CD4-positive, alpha-beta T cell (primary cell): ENCODE data around the gene CDK17. TPM values are rescaled to one million over a fixed set of nuclear protein-coding genes. Genes with fewer than 3 reads are reported as not detected.
"Not testable (repeated sequence)": the region's sequence is repeated elsewhere in the genome, so short reads cannot be mapped to it uniquely, and the experiment has no call there.

Experiments used
- ATAC-seq: fragments of 200-7000 bp; cut with Tn5 transposase; one replicate; pipeline ENCODE4 v1.10.0; 2022; ENCODE audit warnings: mild to moderate bottlenecking; ENCODE audit not compliant: poor library complexity
- CTCF ChIA-PET: fragments of 350-600 bp; sonication (Branson Sonifier 250); formaldehyde crosslinking; loops from one replicate; lab custom pipeline; 2021; ENCODE audit warnings: antibody characterized with exemption, inconsistent platforms; lab: Charles Lee
- POLR2A ChIA-PET: fragments of 350-600 bp; sonication (Branson Sonifier 250); formaldehyde crosslinking; loops from one replicate; lab custom pipeline; 2021; ENCODE audit warnings: antibody characterized with exemption, inconsistent platforms; lab: Charles Lee
- DNase-seq, 14 experiments: peaks; one replicate each; pipeline ENCODE4 v3.0.0-alpha.2; 2013 to 2020; ENCODE audit warnings: mixed read lengths in 2 of 14
- H3K27ac ChIP-seq, 2 donors: one replicate each; pipeline versions ENCODE4 v1.5.1 to v1.7.0; 2013; ENCODE audit warnings: low read length in 2 of 2, low read depth in 1 of 2, mild to moderate bottlenecking in 1 of 2
- H3K27me3 ChIP-seq, 2 experiments: 1 replicate in 1 of 2; 2 replicates in 1 of 2; pipeline versions ENCODE4 v1.6.1 to v1.7.0; 2013; ENCODE audit warnings: low read length in 2 of 2, control low read depth in 1 of 2, mild to moderate bottlenecking in 1 of 2, moderate library complexity in 1 of 2; ENCODE audit not compliant: insufficient read depth in 2 of 2, control insufficient read depth in 1 of 2
- H3K36me3 ChIP-seq: one replicate; pipeline ENCODE4 v1.6.1; 2013; ENCODE audit warnings: low read length, control low read depth; ENCODE audit not compliant: insufficient read depth
- H3K4me1 ChIP-seq: one replicate; pipeline ENCODE4 v1.6.1; 2013; ENCODE audit warnings: low read length, control low read depth; ENCODE audit not compliant: insufficient read depth
- H3K4me3 ChIP-seq: one replicate; pipeline ENCODE4 v1.5.1; 2013; ENCODE audit warnings: mild to moderate bottlenecking, low read length, moderate library complexity
- H3K9me3 ChIP-seq, 2 experiments: 1 replicate in 1 of 2; 2 replicates in 1 of 2; pipeline versions ENCODE4 v1.6.1 to v1.7.0; 2013; ENCODE audit warnings: low read length in 2 of 2, mild to moderate bottlenecking in 2 of 2, control low read depth in 1 of 2, moderate library complexity in 1 of 2; ENCODE audit not compliant: control insufficient read depth in 1 of 2, insufficient read depth in 1 of 2
- H3K27ac Mint-ChIP-seq: one replicate; pipeline ENCODE4 v1.8.0; 2020; ENCODE audit warnings: mixed read lengths
- H3K27me3 Mint-ChIP-seq: one replicate; pipeline ENCODE4 v1.8.0; 2021; ENCODE audit warnings: mixed read lengths
- H3K36me3 Mint-ChIP-seq: one replicate; pipeline ENCODE4 v1.8.0; 2021; ENCODE audit warnings: low read depth, mixed read lengths
- H3K4me1 Mint-ChIP-seq: one replicate; pipeline ENCODE4 v1.8.0; 2021; ENCODE audit warnings: low read depth, mixed read lengths
- H3K4me3 Mint-ChIP-seq: one replicate; pipeline ENCODE4 v1.8.0; 2020; ENCODE audit warnings: mild to moderate bottlenecking, mixed read lengths
- H3K9me3 Mint-ChIP-seq: one replicate; pipeline ENCODE4 v1.8.0; 2020; ENCODE audit warnings: mixed read lengths
- intact Hi-C, 2 experiments: fragments of 100-400 bp; cut with DNase I in 1 of 2; cut with micrococcal nuclease in 1 of 2; formaldehyde crosslinking; loops; one replicate each; pipeline versions ENCODE4 v1.15.1 to v1.9.0; 2023 to 2025; cut with DNase I, micrococcal nuclease
- total RNA-seq, 174 experiments: library from RNA in 2 of 174; stranded (reverse) in 2 of 174; gene quantifications; one replicate each; pipeline ENCODE4 v1.2.3 and lab custom pipeline; 2021 to 2026
- TF ChIP-seq, protein P1 (sequence below): fragments of 200-600 bp; IDR thresholded peaks from one replicate; pipeline ENCODE4 v1.8.0; 2022; ENCODE audit warnings: antibody characterized with exemption, mild to moderate bottlenecking

Gene CDK17
- total RNA-seq, 2 experiments from 2014 or later: 112 to 113 TPM

DNA sequence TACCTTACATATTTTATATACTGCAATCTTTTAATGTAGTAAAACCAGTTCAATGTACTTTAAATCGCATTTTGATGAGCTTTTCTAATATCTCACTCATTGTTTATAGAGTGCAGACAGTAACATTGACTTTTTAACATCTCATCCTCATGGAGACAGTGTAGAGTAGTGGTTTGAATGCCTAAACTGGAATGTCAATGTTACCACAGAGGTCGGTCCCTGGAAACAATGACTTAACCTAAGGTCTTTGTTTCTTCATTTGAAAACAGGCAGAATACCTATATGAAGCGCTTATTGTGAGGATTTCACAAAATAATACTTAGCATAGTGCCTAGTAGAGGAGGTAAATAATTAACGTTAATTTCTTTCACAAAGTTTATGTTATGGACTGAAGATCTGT, 5.0 kb downstream of the CDK17 start:
- DNase-seq (no peak), ATAC-seq (no peak)
- H3K36me3 ChIP-seq: no peaks in the 10 kb centered on the region
- POLR2A ChIA-PET: no interaction called here
- peaks cover 62% of the 10 kb centered on the region for H3K4me1 Mint-ChIP-seq
- CTCF ChIA-PET: interaction anchor here (0.5 kb wide), 1 partner anchor 177 kb away, joined by 3 read pairs; no protein-coding TSS in a partner anchor
- no peak overlapping the region for H3K27ac ChIP-seq
- H3K27me3 Mint-ChIP-seq: no peaks in the 10 kb centered on the region
- peak overlapping the region; percentile 73 for H3K4me3 Mint-ChIP-seq
- intact Hi-C loops: loop anchor here (5.0 to 10.0 kb wide), 5 partner anchors 33 to 360 kb away; partner anchors contain the start of gene LTA4H (in 1 of the 2)
- no peak overlapping the region for H3K27ac Mint-ChIP-seq
- H3K9me3 Mint-ChIP-seq: no peaks in the 10 kb centered on the region
- TF ChIP-seq, protein P1, sequence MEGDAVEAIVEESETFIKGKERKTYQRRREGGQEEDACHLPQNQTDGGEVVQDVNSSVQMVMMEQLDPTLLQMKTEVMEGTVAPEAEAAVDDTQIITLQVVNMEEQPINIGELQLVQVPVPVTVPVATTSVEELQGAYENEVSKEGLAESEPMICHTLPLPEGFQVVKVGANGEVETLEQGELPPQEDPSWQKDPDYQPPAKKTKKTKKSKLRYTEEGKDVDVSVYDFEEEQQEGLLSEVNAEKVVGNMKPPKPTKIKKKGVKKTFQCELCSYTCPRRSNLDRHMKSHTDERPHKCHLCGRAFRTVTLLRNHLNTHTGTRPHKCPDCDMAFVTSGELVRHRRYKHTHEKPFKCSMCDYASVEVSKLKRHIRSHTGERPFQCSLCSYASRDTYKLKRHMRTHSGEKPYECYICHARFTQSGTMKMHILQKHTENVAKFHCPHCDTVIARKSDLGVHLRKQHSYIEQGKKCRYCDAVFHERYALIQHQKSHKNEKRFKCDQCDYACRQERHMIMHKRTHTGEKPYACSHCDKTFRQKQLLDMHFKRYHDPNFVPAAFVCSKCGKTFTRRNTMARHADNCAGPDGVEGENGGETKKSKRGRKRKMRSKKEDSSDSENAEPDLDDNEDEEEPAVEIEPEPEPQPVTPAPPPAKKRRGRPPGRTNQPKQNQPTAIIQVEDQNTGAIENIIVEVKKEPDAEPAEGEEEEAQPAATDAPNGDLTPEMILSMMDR: no peak
- no peaks in the 10 kb centered on the region for H3K27me3 ChIP-seq
- H3K9me3 ChIP-seq: no peaks in the 10 kb centered on the region
- peaks cover 20% of the 10 kb centered on the region for H3K36me3 Mint-ChIP-seq
- H3K4me3 ChIP-seq: no peak overlapping the region
- peaks cover 29% of the 10 kb centered on the region for H3K4me1 ChIP-seq

DNA sequence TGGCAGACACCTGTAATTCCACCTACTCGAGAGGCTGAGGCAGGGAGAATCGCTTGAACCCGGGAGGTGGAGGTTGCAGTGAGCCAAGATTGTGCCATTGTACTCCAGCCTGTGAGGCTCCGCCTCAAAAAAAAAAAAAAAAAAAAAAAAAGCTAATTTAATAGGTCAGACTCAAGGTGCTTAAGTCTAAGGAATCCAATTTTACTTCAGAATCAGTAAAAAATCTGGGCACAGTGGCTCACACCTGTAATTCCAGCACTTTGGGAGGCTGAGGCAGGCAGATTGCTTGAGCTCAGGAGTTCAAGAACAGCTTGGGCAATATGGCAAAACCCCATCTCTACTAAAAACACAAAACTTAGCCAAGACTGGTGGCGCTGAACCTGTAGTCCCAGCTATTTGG, 7.0 kb downstream of the CDK17 start:
- DNase-seq, H3K27ac Mint-ChIP-seq, H3K27me3 ChIP-seq, H3K4me3 ChIP-seq, H3K36me3 ChIP-seq, H3K27me3 Mint-ChIP-seq, H3K4me3 Mint-ChIP-seq, H3K9me3 Mint-ChIP-seq, H3K9me3 ChIP-seq, H3K27ac ChIP-seq, CTCF ChIA-PET, ATAC-seq: not testable (repeated sequence)
- intact Hi-C loops: loop anchor here in 1 of 2 experiments (10.0 kb wide), 1 partner anchor 358 kb away; the partner anchor contains the start of gene LTA4H
- H3K4me1 Mint-ChIP-seq: peaks cover 67% of the 10 kb centered on the region
- POLR2A ChIA-PET: interaction anchor here (0.9 kb wide), 2 partner anchors 15 to 104 kb away, joined by 3 to 7 read pairs; no protein-coding TSS in a partner anchor
- H3K36me3 Mint-ChIP-seq: peaks cover 15% of the 10 kb centered on the region
- peaks cover 41% of the 10 kb centered on the region for H3K4me1 ChIP-seq

DNA sequence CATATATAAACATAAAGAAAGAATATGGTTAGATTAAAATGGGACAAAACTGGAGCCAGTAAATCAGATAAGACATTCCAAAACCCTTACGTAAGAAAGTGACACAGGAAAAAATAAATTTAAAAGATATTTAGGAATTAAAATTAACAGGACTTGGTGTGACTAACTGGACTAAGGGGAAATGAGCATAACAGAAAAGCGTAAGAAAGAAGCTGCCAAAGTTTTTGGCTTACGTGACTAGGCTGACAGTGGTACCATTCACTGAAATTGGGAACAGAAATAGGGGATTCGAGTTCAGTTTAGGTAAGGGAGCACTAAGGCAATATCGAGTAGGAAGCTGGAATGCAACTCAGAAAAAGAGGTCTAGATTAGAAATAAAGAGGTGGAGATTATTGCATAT, 7.8 kb downstream of the CDK17 start:
- H3K4me1 ChIP-seq: peaks cover 47% of the 10 kb centered on the region
- peaks cover 16% of the 10 kb centered on the region for H3K36me3 Mint-ChIP-seq
- ATAC-seq (no peak), DNase-seq (no peak)
- no peaks in the 10 kb centered on the region for H3K36me3 ChIP-seq
- POLR2A ChIA-PET: interaction anchor here (6.4 kb wide), 1 partner anchor 7 kb away, joined by 75 read pairs; the partner anchor contains the start of gene CDK17
- peaks cover 2% of the 10 kb centered on the region for H3K9me3 Mint-ChIP-seq
- no peak overlapping the region for H3K27ac Mint-ChIP-seq
- no peaks in the 10 kb centered on the region for H3K9me3 ChIP-seq
- H3K4me1 Mint-ChIP-seq: peaks cover 67% of the 10 kb centered on the region
- intact Hi-C loops: loop anchor here in 1 of 2 experiments (10.0 kb wide), 1 partner anchor 358 kb away; the partner anchor contains the start of gene LTA4H
- no peaks in the 10 kb centered on the region for H3K27me3 Mint-ChIP-seq
- H3K27ac ChIP-seq: no peak overlapping the region
- H3K4me3 Mint-ChIP-seq: no peak overlapping the region
- no peak overlapping the region for H3K4me3 ChIP-seq
- H3K27me3 ChIP-seq: no peaks in the 10 kb centered on the region
- TF ChIP-seq, protein P1: no peak
- CTCF ChIA-PET: no interaction called here
